Rectal smooth muscle tissue (tissue), 1 donor: Measurements from ENCODE around the gene APOBEC3F.
"Not testable (repeated sequence)": the region's sequence is repeated elsewhere in the genome, so short reads cannot be mapped to it uniquely, and the experiment has no call there.

Source experiments
- H3K27ac ChIP-seq: one replicate; pipeline ENCODE4 v1.7.0; 2013; ENCODE audit warnings: low read depth, low read length, inconsistent platforms
- H3K27me3 ChIP-seq: one replicate; pipeline ENCODE4 v1.7.0; 2013; ENCODE audit warnings: low read length; ENCODE audit not compliant: control insufficient read depth, insufficient read depth
- H3K36me3 ChIP-seq: one replicate; pipeline ENCODE4 v1.7.0; 2013; ENCODE audit warnings: low read length; ENCODE audit not compliant: control insufficient read depth, insufficient read depth
- H3K4me1 ChIP-seq: one replicate; pipeline ENCODE4 v1.7.0; 2013; ENCODE audit warnings: low read length; ENCODE audit not compliant: control insufficient read depth, insufficient read depth
- H3K4me3 ChIP-seq: one replicate; pipeline ENCODE4 v1.7.0; 2013; ENCODE audit warnings: low read length
- H3K9ac ChIP-seq: one replicate; pipeline ENCODE4 v1.7.0; 2013; ENCODE audit warnings: low read length

Gene APOBEC3F

DNA sequence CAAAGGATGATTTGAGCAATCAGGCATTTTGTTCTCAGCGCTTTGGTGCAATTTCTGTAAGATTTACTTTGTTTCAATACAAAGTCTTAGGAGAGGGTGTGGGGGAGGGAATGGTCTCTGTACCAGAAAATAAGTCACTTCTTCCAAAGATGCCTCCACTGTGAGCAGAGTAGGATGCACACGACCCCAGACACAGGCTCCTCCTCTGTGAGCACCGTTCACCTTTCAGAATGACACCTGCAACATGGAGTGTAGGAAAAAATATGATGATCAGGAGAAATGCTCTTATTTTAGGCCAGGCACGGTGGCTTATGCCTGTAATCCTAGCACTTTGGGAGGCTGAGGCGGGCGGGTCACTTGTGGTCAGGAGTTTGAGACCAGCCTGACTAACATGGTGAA is 25.9 kb upstream of the APOBEC3F start:
- H3K4me3 ChIP-seq: peak overlapping the region; percentile 66
- H3K27ac ChIP-seq: peak overlapping the region; percentile 72
- not testable (repeated sequence) for H3K9ac ChIP-seq, H3K36me3 ChIP-seq, H3K4me1 ChIP-seq, H3K27me3 ChIP-seq

DNA sequence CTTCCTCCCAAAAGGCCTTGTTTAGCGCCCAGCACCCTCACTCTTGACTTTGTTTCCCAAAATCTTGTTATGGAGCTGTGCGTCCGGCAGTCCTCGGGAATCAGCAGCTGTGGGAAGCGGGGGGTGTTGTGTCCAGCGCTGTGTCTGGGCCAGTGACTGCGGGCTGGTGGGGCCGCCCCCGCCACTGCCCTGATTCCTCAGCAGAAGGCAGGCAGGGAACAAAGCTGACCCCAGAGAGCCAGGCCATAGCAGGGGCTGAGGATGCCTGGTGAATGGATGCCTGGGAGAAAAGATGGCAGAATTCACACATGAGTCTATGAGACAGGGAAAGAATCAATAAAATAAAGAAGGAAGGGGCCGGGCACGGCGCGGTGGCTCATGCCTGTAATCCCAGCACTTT is 24.1 kb upstream of the APOBEC3F start:
- peaks cover 2% of the 10 kb centered on the region for H3K36me3 ChIP-seq
- H3K4me1 ChIP-seq: no peaks in the 10 kb centered on the region
- H3K27me3 ChIP-seq: no peaks in the 10 kb centered on the region
- H3K9ac ChIP-seq: no peak overlapping the region
- no peak overlapping the region for H3K27ac ChIP-seq
- H3K4me3 ChIP-seq: no peak overlapping the region

DNA sequence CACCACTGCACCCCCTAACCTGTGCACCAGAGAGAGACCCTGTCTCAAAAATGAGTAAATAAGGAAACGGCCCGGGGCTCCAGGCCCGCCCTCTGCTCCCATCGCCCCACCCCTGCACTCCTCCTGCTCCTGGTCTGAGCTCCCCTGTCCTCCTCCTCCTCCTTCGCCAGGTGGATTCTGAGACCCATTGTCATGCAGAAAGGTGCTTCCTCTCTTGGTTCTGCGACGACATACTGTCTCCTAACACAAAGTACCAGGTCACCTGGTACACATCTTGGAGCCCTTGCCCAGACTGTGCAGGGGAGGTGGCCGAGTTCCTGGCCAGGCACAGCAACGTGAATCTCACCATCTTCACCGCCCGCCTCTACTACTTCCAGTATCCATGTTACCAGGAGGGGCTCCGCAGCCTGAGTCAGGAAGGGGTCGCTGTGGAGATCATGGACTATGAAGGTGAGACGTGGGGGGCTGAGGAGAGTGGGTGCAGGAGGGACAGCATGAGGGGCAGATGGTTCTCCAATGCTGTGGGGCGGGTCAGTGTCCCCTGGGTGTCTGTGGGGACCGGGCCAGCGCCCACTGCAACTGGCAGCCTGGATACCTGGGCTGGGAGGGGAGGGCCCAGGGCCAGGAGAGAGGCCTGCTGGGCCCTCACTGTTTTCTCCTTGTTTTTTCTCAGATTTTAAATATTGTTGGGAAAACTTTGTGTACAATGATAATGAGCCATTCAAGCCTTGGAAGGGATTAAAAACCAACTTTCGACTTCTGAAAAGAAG is 22.9 kb upstream of the APOBEC3F start:
- Histone ChIP-seq H3K27ac (no peak overlapping the region), H3K36me3 (peaks cover 2% of the 10 kb centered on the region), H3K27me3 (no peaks in the 10 kb centered on the region), H3K9ac (no peak overlapping the region), H3K4me1 (no peaks in the 10 kb centered on the region), H3K4me3 (no peak overlapping the region)

DNA sequence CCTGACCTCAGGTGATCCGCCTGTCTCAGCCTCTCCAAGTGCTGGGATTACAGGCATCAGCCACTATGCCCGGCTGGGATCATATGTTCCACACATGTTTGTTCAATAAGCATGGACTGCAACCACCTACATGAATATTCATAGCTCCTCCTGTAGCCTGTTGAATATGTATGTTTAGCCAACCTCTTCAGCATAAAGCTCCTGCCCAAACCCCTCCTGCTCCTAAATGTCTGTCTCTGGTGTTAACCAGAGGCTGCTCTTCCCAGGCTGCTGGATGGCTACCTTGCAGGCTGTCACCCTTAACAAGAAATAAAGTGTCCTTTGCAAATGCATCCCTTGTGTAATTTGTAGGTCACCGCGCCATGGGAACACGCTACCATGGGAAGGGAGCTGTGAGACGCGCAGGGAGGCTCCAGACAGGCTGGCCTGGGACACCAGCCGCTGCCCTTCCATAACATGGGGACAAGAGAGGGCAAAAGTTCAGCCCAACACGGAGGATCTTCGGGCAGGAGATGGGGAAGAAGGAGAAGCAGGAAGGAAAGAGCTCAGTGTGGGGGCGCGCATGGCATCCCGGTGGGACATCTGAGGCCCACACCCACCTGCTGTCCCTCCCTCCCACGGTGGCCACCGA is 20.5 kb upstream of the APOBEC3F start:
- Histone ChIP-seq H3K4me3 (peak overlapping the region; percentile 44), H3K27ac (peak overlapping the region; percentile 51)
- not testable (repeated sequence) for H3K9ac ChIP-seq, H3K36me3 ChIP-seq, H3K27me3 ChIP-seq, H3K4me1 ChIP-seq

DNA sequence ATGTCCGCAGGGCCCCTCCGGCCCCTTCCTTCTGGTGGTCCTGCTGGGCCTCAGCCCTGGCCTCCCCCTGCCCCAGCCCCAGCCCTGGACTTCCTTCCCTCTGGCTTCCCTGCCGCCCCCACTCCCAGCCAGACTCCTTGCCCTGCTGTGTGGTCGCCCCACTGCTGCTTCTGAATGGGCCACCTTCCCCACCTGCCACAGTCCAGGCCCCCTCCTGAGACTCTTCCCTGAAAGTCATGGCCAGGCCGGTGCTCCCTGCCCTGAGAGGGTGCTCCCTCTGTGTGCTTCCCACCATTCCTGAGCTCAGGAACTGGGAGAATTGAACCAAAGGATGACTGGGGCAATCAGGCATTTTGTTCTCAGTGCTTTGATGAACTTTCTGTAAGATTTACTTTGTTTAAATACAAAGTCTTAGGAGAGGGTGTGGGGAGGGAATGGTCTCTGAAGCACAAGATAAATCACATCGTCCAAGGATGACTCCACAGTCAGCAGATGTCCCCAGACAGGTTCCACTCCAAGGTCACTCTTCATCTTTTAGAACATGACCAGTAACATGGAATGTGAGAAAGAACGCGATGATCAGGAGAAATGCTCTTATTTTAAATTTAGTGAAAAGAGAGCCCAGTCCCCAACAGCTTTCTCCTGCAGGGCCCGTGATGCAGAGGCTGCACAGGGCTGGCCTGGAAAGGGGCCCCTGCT is 19.0 kb upstream of the APOBEC3F start:
- H3K4me3 ChIP-seq: peak overlapping the region; percentile 49
- H3K4me1 ChIP-seq: no peaks in the 10 kb centered on the region
- peak overlapping the region; percentile 19 for H3K9ac ChIP-seq
- peaks cover 6% of the 10 kb centered on the region for H3K36me3 ChIP-seq
- H3K27me3 ChIP-seq: no peaks in the 10 kb centered on the region
- peak overlapping the region; percentile 51 for H3K27ac ChIP-seq

DNA sequence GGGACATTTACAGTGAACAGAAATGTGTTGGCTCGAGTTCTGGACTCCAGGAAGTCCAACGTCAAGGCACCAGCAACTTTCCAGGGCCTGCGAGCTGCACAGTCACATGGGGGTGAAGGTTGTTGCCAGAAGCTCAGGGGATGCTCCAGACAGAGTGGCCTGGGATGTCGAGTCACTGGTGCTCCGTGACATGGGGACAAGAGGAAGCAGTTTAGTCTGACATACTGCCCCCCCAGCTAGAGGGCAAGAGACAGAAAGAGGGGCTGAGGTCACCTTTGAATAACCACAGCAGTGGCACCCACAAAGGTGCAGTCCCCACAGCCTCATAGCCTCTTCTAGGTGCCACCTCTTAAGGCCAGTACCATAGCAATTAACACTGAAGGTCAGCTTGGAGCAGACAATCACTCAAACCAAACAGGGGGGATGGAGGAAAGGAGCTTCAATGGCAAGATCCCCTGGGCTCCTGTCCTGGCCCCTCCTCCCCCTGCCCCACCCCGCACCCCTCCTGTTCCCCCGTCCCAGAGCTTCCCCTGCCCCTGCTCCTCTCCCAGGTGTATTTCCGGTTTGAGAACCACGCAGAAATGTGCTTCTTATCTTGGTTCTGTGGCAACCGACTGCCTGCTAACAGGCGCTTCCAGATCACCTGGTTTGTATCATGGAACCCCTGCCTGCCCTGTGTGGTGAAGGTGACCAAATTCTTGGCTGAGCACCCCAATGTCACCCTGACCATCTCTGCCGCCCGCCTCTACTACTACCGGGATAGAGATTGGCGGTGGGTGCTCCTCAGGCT is 15.9 kb upstream of the APOBEC3F start:
- Histone ChIP-seq H3K27me3 (no peaks in the 10 kb centered on the region), H3K36me3 (peaks cover 4% of the 10 kb centered on the region), H3K27ac (no peak overlapping the region), H3K9ac (no peak overlapping the region), H3K4me1 (no peaks in the 10 kb centered on the region), H3K4me3 (no peak overlapping the region)

DNA sequence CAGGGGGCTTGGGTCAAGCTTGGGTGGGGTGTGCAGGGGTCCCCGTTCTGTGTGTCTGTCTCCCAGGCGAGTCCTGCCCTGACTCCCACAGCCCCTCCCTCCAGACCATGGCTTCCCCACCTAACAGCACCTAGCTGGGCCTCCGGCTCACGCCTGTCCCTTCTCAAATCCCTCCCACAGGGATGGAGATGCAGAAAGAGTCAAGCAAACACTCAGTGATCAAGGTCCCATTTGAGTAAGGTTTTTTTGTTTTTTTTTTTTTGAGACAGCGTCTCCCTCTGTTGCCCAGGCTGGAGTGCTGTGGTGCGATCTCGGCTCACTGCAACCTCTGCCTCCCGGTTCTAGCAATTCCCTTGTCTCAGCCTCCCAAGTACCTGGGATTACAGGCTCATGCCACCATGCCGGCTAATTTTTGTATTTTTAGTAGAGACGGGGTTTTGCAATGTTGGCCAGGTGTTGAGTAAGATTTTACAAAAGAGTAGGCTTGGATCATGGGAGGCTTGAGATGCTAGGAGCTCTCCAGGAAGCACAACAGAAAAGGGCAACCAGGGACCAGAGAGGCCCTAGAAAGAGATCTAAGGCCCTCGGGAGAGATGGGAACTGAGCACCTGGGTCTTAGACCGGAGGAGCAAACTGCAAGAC is 14.0 kb upstream of the APOBEC3F start:
- H3K4me3 ChIP-seq: no peak overlapping the region
- no peak overlapping the region for H3K27ac ChIP-seq
- no peaks in the 10 kb centered on the region for H3K4me1 ChIP-seq
- no peaks in the 10 kb centered on the region for H3K27me3 ChIP-seq
- no peak overlapping the region for H3K9ac ChIP-seq
- peaks cover 4% of the 10 kb centered on the region for H3K36me3 ChIP-seq

DNA sequence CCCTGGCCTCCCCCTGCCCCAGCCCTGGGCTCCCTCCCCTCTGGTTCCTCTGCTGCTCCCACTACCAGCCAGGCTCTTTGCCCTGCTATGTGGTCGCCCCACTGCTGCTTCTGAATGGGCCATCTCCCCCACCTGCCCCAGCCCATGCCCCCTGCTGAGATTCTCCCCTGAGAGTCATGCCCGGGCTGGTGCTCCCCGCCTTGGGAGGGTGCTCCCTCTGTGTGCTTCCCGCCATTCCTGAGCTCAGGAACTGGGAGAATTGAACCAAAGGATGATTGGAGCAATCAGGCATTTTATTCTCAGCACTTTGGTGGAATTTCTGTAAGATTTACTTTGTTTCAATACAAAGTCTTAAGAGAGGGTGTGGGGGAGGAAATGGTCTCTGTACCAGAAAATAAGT is 12.9 kb upstream of the APOBEC3F start:
- Histone ChIP-seq H3K9ac (no peak overlapping the region), H3K27me3 (no peaks in the 10 kb centered on the region), H3K4me1 (no peaks in the 10 kb centered on the region), H3K4me3 (no peak overlapping the region), H3K36me3 (peaks cover 4% of the 10 kb centered on the region), H3K27ac (no peak overlapping the region)

DNA sequence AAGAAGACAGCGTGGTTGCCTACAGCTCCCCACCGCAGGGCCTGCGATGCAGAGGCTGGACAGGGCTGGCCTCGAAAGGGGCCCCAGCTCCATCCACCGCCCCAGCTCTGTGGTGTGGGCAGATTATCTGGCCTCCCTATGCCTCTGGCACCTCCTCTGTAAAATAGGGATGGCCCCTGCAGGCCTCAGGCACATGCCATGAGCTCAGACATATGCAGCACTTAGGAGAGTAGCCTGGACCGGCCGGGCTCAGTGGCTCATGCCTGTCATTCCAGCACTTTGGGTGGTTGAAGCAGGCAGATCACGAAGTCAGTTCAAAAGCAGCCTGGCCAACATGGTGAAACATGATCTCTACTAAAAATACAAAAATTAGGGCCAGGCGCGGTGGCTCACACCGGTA is 12.4 kb upstream of the APOBEC3F start:
- H3K9ac ChIP-seq: no peak overlapping the region
- H3K4me1 ChIP-seq: no peaks in the 10 kb centered on the region
- peaks cover 4% of the 10 kb centered on the region for H3K36me3 ChIP-seq
- H3K27me3 ChIP-seq: no peaks in the 10 kb centered on the region
- H3K27ac ChIP-seq: no peak overlapping the region
- no peak overlapping the region for H3K4me3 ChIP-seq

DNA sequence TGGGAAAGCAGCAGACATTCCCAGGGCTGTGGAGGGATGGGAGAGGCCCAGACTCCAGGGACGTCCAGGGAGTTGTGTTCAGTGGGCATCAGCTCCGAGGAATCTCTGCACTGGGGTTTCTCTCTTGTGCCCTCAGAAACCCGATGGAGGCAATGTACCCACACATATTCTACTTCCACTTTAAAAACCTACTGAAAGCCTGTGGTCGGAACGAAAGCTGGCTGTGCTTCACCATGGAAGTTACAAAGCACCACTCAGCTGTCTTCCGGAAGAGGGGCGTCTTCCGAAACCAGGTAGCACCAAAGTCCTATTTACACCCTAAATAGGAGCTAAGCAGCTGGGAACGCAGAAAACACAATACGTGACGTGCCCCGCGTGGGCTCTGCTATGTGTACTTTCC is 11.4 kb upstream of the APOBEC3F start:
- H3K4me1 ChIP-seq: no peaks in the 10 kb centered on the region
- no peak overlapping the region for H3K27ac ChIP-seq
- no peaks in the 10 kb centered on the region for H3K36me3 ChIP-seq
- no peaks in the 10 kb centered on the region for H3K27me3 ChIP-seq
- no peak overlapping the region for H3K9ac ChIP-seq
- H3K4me3 ChIP-seq: no peak overlapping the region

DNA sequence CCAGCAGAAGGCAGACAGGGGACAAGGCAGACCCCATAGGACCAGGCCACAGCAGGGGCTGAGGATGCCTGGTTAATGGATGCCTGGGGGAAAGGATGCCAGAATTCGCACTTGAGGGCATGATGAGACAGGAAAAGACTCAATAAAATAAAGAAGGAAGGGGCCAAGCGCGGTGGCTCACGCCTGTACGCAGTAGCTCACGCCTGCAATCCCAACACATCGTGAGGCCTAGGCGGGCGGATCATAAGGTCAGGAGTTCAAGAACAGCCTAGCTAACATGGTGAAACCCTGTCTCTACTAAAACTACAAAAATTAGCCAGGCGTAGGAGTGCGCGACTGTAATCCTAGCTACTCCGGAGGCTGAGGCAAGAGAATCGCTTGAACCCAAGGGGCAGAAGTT is 10.0 kb upstream of the APOBEC3F start:
- H3K9ac ChIP-seq: no peak overlapping the region
- no peaks in the 10 kb centered on the region for H3K36me3 ChIP-seq
- no peak overlapping the region for H3K4me3 ChIP-seq
- no peaks in the 10 kb centered on the region for H3K27me3 ChIP-seq
- H3K4me1 ChIP-seq: no peaks in the 10 kb centered on the region
- no peak overlapping the region for H3K27ac ChIP-seq
